HepG2 (cell line): Measurements from ENCODE around the gene SNRNP48. TPM values are rescaled to one million over a fixed set of nuclear protein-coding genes. Genes with fewer than 3 reads are reported as not detected.

Experiments
- AKNA ChIP-seq: sonication (generic); formaldehyde crosslinking; IDR thresholded peaks from 2 replicates; pipeline ENCODE4 v1.4.0; 2020; ENCODE audit warnings: missing genetic modification reagents, borderline replicate concordance
- ASH2L ChIP-seq: fragments of 300-600, 200-600 bp; sonication (generic); IDR thresholded peaks from 2 replicates; pipeline ENCODE4 v1.7.0; 2017; ENCODE audit warnings: low read depth, mild to moderate bottlenecking, moderate library complexity, mixed read lengths, low read length; ENCODE audit not compliant: insufficient read length
- GTF2F1 ChIP-seq: fragments of 150-350 bp; IDR thresholded peaks from 2 replicates; pipeline ENCODE4 v1.6.1; 2014; ENCODE audit warnings: low read length
- HNRNPLL ChIP-seq: fragments of 200-400 bp; formaldehyde crosslinking; IDR thresholded peaks from 2 replicates; pipeline ENCODE4 v1.6.1; 2017; ENCODE audit warnings: mild to moderate bottlenecking, low read depth, low read length; ENCODE audit not compliant: poor library complexity, severe bottlenecking
- KDM5B ChIP-seq: sonication (generic); formaldehyde crosslinking; IDR thresholded peaks from 2 replicates; pipeline ENCODE4 v1.4.0; 2020; ENCODE audit warnings: missing genetic modification reagents, mild to moderate bottlenecking, borderline replicate concordance
- PHF8 ChIP-seq: sonication (generic); formaldehyde crosslinking; IDR thresholded peaks from 2 replicates; pipeline ENCODE4 v1.5.0; 2020; ENCODE audit warnings: missing genetic modification reagents
- RAD21 ChIP-seq: fragments of 450-650 bp; formaldehyde crosslinking; IDR thresholded peaks from 2 replicates; pipeline ENCODE4 v1.5.0; 2020; ENCODE audit warnings: mild to moderate bottlenecking
- RFX1 ChIP-seq: fragments of 450-650 bp; IDR thresholded peaks from 2 replicates; pipeline ENCODE4 v1.6.1; 2017
- SKI ChIP-seq: fragments of 450-650 bp; IDR thresholded peaks from one replicate; pipeline ENCODE4 v1.6.1; 2018; ENCODE audit warnings: mild to moderate bottlenecking; ENCODE audit not compliant: partially characterized antibody
- SP140L ChIP-seq: sonication (generic); formaldehyde crosslinking; IDR thresholded peaks from 2 replicates; pipeline ENCODE4 v1.4.0; 2020; ENCODE audit warnings: missing genetic modification reagents, borderline replicate concordance
- TEAD3 ChIP-seq: optimal IDR thresholded peaks from 2 replicates; pipeline ENCODE3; 2016; ENCODE audit warnings: borderline replicate concordance
- XRCC5 ChIP-seq: fragments of 200-400 bp; formaldehyde crosslinking; optimal IDR thresholded peaks from 2 replicates; pipeline ENCODE3; 2017; ENCODE audit warnings: mild to moderate bottlenecking, low read length
- ZNF329 ChIP-seq: sonication (generic); formaldehyde crosslinking; IDR thresholded peaks from 2 replicates; pipeline ENCODE4 v1.9.0; 2021; ENCODE audit warnings: low read depth, mild to moderate bottlenecking, missing genetic modification reagents
- ZNF572 ChIP-seq: sonication (generic); formaldehyde crosslinking; IDR thresholded peaks from 2 replicates; pipeline ENCODE4 v1.5.1; 2020; ENCODE audit warnings: mild to moderate bottlenecking, missing genetic modification reagents
- ZNF772 ChIP-seq: sonication (generic); formaldehyde crosslinking; IDR thresholded peaks from 2 replicates; pipeline ENCODE4 v1.5.0; 2020; ENCODE audit warnings: mild to moderate bottlenecking, missing genetic modification reagents
- polyA plus RNA-seq, 8 experiments: library from polyadenylated mRNA; depleted of rRNA in 3 of 8; stranded (reverse) in 7 of 8; unstranded in 1 of 8; fragments of >200 nt; fragmentation: Illumina TruSeq in 4 of 8; extraction: Trizol in 4 of 8; gene quantifications; 2 replicates each; pipeline versions ENCODE4 v1.2.1 to v1.2.3, GENCODE V29; 2011 to 2016; ENCODE audit warnings: low read depth in 4 of 8, missing spikeins in 1 of 8, mixed read lengths in 1 of 8; ENCODE audit not compliant: insufficient read depth in 1 of 8
- total RNA-seq, 5 experiments: library from RNA; depleted of rRNA; stranded (reverse); fragments of >200 nt; fragmentation: Illumina TruSeq; extraction: Trizol; gene quantifications; 2 replicates each; pipeline ENCODE4 v1.2.3, GENCODE V29; 2016; ENCODE audit warnings: low read depth in 1 of 5
- TF ChIP-seq, protein P1 (sequence below): sonication (generic); formaldehyde crosslinking; IDR thresholded peaks from 2 replicates; pipeline ENCODE4 v1.5.0; 2020; ENCODE audit warnings: mild to moderate bottlenecking, missing genetic modification reagents
- TF ChIP-seq, protein P2 (sequence below): sonication (generic); formaldehyde crosslinking; IDR thresholded peaks from 2 replicates; pipeline ENCODE4 v1.5.1; 2020; ENCODE audit warnings: mild to moderate bottlenecking, missing genetic modification reagents
- TF ChIP-seq, protein P3 (sequence below): sonication (generic); formaldehyde crosslinking; IDR thresholded peaks from 2 replicates; pipeline ENCODE4 v1.4.0; 2020; ENCODE audit warnings: missing genetic modification reagents, low read depth, mild to moderate bottlenecking, borderline replicate concordance

SNRNP48 gene
- total and polyA plus RNA-seq, 2 of the 13 experiments (the other 11 are each of a cell fraction or from before 2014, with no cell fraction given) = 17.5 to 47.5 TPM

- TF ChIP-seq KDM5B (CRISPR knock-in tag) (no peak), SKI (no peak), XRCC5 (no peak), RAD21 (CRISPR knock-in tag) (no peak), ZNF772 (CRISPR knock-in tag) (peak; percentile 45; the same call in 1 of the 2 replicates), HNRNPLL (no peak), SP140L (0 out of 2 replicates have a peak, but pooled peaks have one; percentile 1), GTF2F1 (no peak), RFX1 (no peak), ZNF572 (no peak), ASH2L (peak; percentile 1), ZNF329 (CRISPR knock-in tag) (0 out of 2 replicates have a peak, but pooled peaks have one; percentile 66), TEAD3 (no peak), PHF8 (CRISPR knock-in tag) (peak; percentile 46), AKNA (CRISPR knock-in tag) (no peak)
- TF ChIP-seq, protein P1, sequence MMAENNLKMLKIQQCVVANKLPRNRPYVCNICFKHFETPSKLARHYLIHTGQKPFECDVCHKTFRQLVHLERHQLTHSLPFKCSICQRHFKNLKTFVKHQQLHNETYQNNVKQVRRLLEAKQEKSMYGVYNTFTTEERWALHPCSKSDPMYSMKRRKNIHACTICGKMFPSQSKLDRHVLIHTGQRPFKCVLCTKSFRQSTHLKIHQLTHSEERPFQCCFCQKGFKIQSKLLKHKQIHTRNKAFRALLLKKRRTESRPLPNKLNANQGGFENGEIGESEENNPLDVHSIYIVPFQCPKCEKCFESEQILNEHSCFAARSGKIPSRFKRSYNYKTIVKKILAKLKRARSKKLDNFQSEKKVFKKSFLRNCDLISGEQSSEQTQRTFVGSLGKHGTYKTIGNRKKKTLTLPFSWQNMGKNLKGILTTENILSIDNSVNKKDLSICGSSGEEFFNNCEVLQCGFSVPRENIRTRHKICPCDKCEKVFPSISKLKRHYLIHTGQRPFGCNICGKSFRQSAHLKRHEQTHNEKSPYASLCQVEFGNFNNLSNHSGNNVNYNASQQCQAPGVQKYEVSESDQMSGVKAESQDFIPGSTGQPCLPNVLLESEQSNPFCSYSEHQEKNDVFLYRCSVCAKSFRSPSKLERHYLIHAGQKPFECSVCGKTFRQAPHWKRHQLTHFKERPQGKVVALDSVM (CRISPR knock-in tag) = peak; percentile 54
- TF ChIP-seq, protein P2, sequence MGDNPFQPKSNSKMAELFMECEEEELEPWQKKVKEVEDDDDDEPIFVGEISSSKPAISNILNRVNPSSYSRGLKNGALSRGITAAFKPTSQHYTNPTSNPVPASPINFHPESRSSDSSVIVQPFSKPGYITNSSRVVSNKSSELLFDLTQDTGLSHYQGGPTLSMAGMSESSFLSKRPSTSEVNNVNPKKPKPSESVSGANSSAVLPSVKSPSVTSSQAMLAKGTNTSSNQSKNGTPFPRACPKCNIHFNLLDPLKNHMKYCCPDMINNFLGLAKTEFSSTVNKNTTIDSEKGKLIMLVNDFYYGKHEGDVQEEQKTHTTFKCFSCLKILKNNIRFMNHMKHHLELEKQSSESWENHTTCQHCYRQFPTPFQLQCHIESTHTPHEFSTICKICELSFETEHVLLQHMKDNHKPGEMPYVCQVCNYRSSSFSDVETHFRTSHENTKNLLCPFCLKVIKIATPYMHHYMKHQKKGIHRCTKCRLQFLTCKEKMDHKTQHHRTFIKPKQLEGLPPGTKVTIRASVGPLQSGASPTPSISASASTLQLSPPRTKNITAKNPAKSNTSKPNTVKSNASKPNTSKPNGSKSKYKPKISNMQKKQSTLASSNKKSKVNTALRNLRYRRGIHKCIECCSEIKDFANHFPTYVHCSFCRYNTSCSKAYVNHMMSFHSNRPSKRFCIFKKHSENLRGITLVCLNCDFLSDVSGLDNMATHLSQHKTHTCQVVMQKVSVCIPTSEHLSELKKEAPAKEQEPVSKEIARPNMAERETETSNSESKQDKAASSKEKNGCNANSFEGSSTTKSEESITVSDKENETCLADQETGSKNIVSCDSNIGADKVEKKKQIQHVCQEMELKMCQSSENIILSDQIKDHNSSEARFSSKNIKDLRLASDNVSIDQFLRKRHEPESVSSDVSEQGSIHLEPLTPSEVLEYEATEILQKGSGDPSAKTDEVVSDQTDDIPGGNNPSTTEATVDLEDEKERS = no peak; the same call in 1 of the 2 replicates
- TF ChIP-seq, protein P3, sequence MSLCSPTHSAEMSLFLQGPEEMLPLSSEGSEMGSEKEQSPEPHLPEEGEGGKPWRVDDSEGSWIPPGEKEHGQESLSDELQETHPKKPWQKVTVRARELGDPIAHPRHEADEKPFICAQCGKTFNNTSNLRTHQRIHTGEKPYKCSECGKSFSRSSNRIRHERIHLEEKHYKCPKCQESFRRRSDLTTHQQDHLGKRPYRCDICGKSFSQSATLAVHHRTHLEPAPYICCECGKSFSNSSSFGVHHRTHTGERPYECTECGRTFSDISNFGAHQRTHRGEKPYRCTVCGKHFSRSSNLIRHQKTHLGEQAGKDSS = 0 out of 2 replicates have a peak, but pooled peaks have one; percentile 12
Measured at GRCh38 chr6:7542065-7542873, 47.7 kb upstream of the SNRNP48 start (continued).
